GM12878 (cell line): ENCODE results near the gene UAP1L1. TPM values are rescaled to one million over a fixed set of nuclear protein-coding genes. Genes with fewer than 3 reads are reported as not detected.

ENCODE experiments used
- ATAC-seq: fragments of 200-7000 bp; cut with Tn5 transposase; 3 replicates; pipeline ENCODE4 v1.9.1; 2020; ENCODE audit warnings: mild to moderate bottlenecking, moderate library complexity
- BruUV-seq: library from RNA; stranded (reverse); fragments of 400-500 nt; replicated peaks from 2 replicates; lab custom pipeline; 2021; lab: Mats Ljungman, UMichigan
- CTCF ChIA-PET: fragments of 300-600 bp; sonication (Branson Sonifier 250); formaldehyde crosslinking; extraction: SDS; loops from one replicate; lab custom pipeline; 2021; ENCODE audit warnings: inconsistent platforms; lab: Yijun Ruan, JAX
- POLR2A ChIA-PET: fragments of 350-600 bp; formaldehyde crosslinking; extraction: SDS; loops from one replicate; lab custom pipeline; 2021; ENCODE audit warnings: inconsistent platforms; lab: Charles Lee
- RAD21 ChIA-PET: fragments of 300-600 bp; sonication (Branson Sonifier 250); formaldehyde crosslinking; loops from one replicate; lab custom pipeline; 2023; ENCODE audit warnings: antibody characterized with exemption; ENCODE audit not compliant: unreplicated experiment; lab: Charles Lee
- SMC1A ChIA-PET: fragments of 300-600 bp; sonication (Branson Sonifier 250); formaldehyde crosslinking; loops from one replicate; lab custom pipeline; 2023; ENCODE audit not compliant: unreplicated experiment, uncharacterized antibody; lab: Charles Lee
- DNase-seq: peaks from one replicate; pipeline ENCODE4 v3.0.0-alpha.2; 2011; ENCODE audit warnings: low read depth, low spot score
- FAIRE-seq: peaks from 3 replicates; lab custom pipeline; 2011; peaks lifted over from hg19 to GRCh38; lab: Jason Lieb, UNC
- H2AFZ ChIP-seq: 2 replicates; pipeline ENCODE4 v1.6.0; 2011; ENCODE audit warnings: low read depth, low read length, control low read depth; ENCODE audit not compliant: control insufficient read depth
- H3K27ac ChIP-seq: 2 replicates; pipeline ENCODE4 v1.5.1; 2011; ENCODE audit warnings: control low read depth; ENCODE audit not compliant: control insufficient read depth, insufficient read depth
- H3K27me3 ChIP-seq, 2 experiments: replicated peaks in 1 of 2; 2 replicates each; pipeline versions ENCODE4 v1.6.0 to v1.6.1; 2011; ENCODE audit warnings: low read length in 1 of 2; ENCODE audit not compliant: control insufficient read depth in 2 of 2, insufficient read depth in 2 of 2
- H3K36me3 ChIP-seq, 2 experiments: 2 replicates each; pipeline ENCODE4 v1.5.1; 2011; ENCODE audit warnings: low read length in 1 of 2; ENCODE audit not compliant: control insufficient read depth in 2 of 2, insufficient read depth in 2 of 2
- H3K4me1 ChIP-seq: 2 replicates; pipeline ENCODE4 v1.6.1; 2011; ENCODE audit warnings: mild to moderate bottlenecking, low read length, moderate library complexity, mixed read lengths; ENCODE audit not compliant: control insufficient read depth, insufficient read depth
- H3K4me2 ChIP-seq: 2 replicates; pipeline ENCODE4 v1.6.0; 2011; ENCODE audit warnings: control low read depth; ENCODE audit not compliant: control insufficient read depth, insufficient read depth
- H3K4me3 ChIP-seq: fragments of 200-600 bp; sonication (generic); 2 replicates; pipeline ENCODE4 v1.5.1; 2016
- H3K79me2 ChIP-seq: 2 replicates; pipeline ENCODE4 v1.6.0; 2011; ENCODE audit warnings: low read length; ENCODE audit not compliant: control insufficient read depth, insufficient read depth
- H3K9ac ChIP-seq: 2 replicates; pipeline ENCODE4 v1.8.0; 2011; ENCODE audit warnings: low read length, control low read depth, mixed read lengths; ENCODE audit not compliant: control insufficient read depth, insufficient read depth
- H3K9me3 ChIP-seq: replicated peaks from 3 replicates; pipeline ENCODE4 v1.5.1; 2011; ENCODE audit warnings: mild to moderate bottlenecking, low read length; ENCODE audit not compliant: control insufficient read depth, insufficient read depth
- H4K20me1 ChIP-seq: 2 replicates; pipeline ENCODE4 v1.6.0; 2011; ENCODE audit not compliant: control insufficient read depth, insufficient read depth
- BHLHE40 ChIP-seq, 2 experiments: fragments of 450-650 bp in 1 of 2; IDR thresholded peaks; 2 replicates each; pipeline ENCODE4 v1.6.1; 2011 to 2017; ENCODE audit warnings: low read depth in 2 of 2, borderline replicate concordance in 1 of 2, improper control_type of control experiment in 1 of 2, low read length in 1 of 2, mild to moderate bottlenecking in 1 of 2
- GATAD2B ChIP-seq: fragments of 450-650 bp; conservative IDR thresholded peaks from 2 replicates; pipeline ENCODE4 v1.6.1; 2017; ENCODE audit warnings: low read depth, mild to moderate bottlenecking, moderate library complexity
- HDGF ChIP-seq: fragments of 450-650 bp; IDR thresholded peaks from 2 replicates; pipeline ENCODE4 v1.6.1; 2016; ENCODE audit warnings: antibody characterized with exemption
- IKZF1 ChIP-seq: fragments of 450-650 bp; conservative IDR thresholded peaks from 2 replicates; pipeline ENCODE4 v1.6.1; 2017; ENCODE audit warnings: antibody characterized with exemption, mild to moderate bottlenecking
- KLF5 ChIP-seq: fragments of 450-650 bp; IDR thresholded peaks from 2 replicates; pipeline ENCODE4 v1.6.1; 2014; ENCODE audit warnings: mild to moderate bottlenecking; ENCODE audit not compliant: partially characterized antibody
- MXI1 ChIP-seq: fragments of 150-350 bp; IDR thresholded peaks from 2 replicates; pipeline ENCODE4 v1.6.1; 2011; ENCODE audit warnings: low read depth, mild to moderate bottlenecking, inconsistent platforms, low read length, improper control_type of control experiment
- NBN ChIP-seq: fragments of 450-650 bp; IDR thresholded peaks from 2 replicates; pipeline ENCODE4 v1.6.1; 2016
- POLR2AphosphoS2 ChIP-seq: IDR thresholded peaks from 2 replicates; pipeline ENCODE4 v1.6.1; 2011; ENCODE audit warnings: low read depth, mild to moderate bottlenecking, low read length, improper control_type of control experiment, moderate library complexity
- RBBP5 ChIP-seq: fragments of 200-600 bp; sonication (generic); conservative IDR thresholded peaks from 2 replicates; pipeline ENCODE4 v1.6.1; 2016
- SMC3 ChIP-seq: IDR thresholded peaks from 2 replicates; pipeline ENCODE4 v1.6.1; 2011; ENCODE audit warnings: low read length, improper control_type of control experiment, borderline replicate concordance
- SUZ12 ChIP-seq: fragments of 200-600 bp; sonication (generic); IDR thresholded peaks from one replicate; pipeline ENCODE4 v1.6.1; 2018; ENCODE audit warnings: antibody characterized with exemption, mild to moderate bottlenecking; ENCODE audit not compliant: unreplicated experiment
- ZNF207 ChIP-seq: fragments of 450-650 bp; IDR thresholded peaks from 2 replicates; pipeline ENCODE4 v1.6.1; 2014; ENCODE audit warnings: antibody characterized with exemption, mild to moderate bottlenecking, borderline replicate concordance
- ZZZ3 ChIP-seq: IDR thresholded peaks from 2 replicates; pipeline ENCODE4 v1.6.1; 2011; ENCODE audit warnings: low read depth; ENCODE audit not compliant: control insufficient read depth, insufficient read length
- WGBS: methylation state at CpG from one replicate; pipeline ENCODE4 v1.1.6; 2016; ENCODE audit warnings: low lambda C conversion rate; ENCODE audit not compliant: insufficient replicate concordance, insufficient coverage; ENCODE audit errors: missing lambda C conversion rate; 5-methylcytosine and 5-hydroxymethylcytosine counted together
- in situ Hi-C: fragments of 300-500 bp; cut with MboI; formaldehyde crosslinking; loops from 9 replicates; pipeline ENCODE4 v1.14.3; 2018; ENCODE audit warnings: mixed read lengths
- intact Hi-C: fragments of 100-400 bp; cut with micrococcal nuclease; formaldehyde crosslinking; loops from one replicate; pipeline ENCODE4 v1.14.2; 2022; ENCODE audit not compliant: unreplicated experiment
- polyA plus RNA-seq, 11 experiments: library from polyadenylated mRNA; depleted of rRNA in 4 of 11; unstranded in 6 of 11; stranded (reverse) in 5 of 11; fragments of >200 nt; fragmentation: Nextera tagmentation in 4 of 11; fragmentation: Illumina TruSeq in 1 of 11; extraction: Ambion mirVana in 4 of 11; extraction: Trizol in 1 of 11; gene quantifications; 1 replicate in 1 of 11; 2 replicates in 10 of 11; pipeline versions ENCODE4 v1.2.1 to v1.2.3, GENCODE V29; 2011 to 2016; ENCODE audit warnings: inconsistent platforms in 2 of 11, missing spikeins in 2 of 11, low read depth in 1 of 11
- total RNA-seq, 4 experiments: library from RNA; depleted of rRNA in 3 of 4; stranded (reverse); fragments of >200 nt in 3 of 4; fragmentation: Illumina TruSeq in 1 of 4; extraction: Trizol in 1 of 4; gene quantifications; 2 replicates each; pipeline versions ENCODE4 v1.2.1 to v1.2.3, GENCODE V29; 2013 to 2021
- TF ChIP-seq, protein P1 (sequence below): IDR thresholded peaks from 2 replicates; pipeline ENCODE4 v1.6.1; 2011; ENCODE audit warnings: borderline replicate concordance, low read depth, mild to moderate bottlenecking, moderate library complexity, mixed read lengths, low read length; ENCODE audit not compliant: insufficient read depth; ENCODE audit errors: extremely low read length
- TF ChIP-seq, protein P2 (sequence below), 3 experiments: IDR thresholded peaks in 2 of 3; conservative IDR thresholded peaks in 1 of 3; 2 replicates each; pipeline ENCODE4 v1.5.1; 2011; ENCODE audit warnings: low read depth in 3 of 3, low read length in 3 of 3, mild to moderate bottlenecking in 3 of 3, control low read depth in 2 of 3, moderate library complexity in 2 of 3, inconsistent platforms in 1 of 3, mixed read lengths in 1 of 3; ENCODE audit not compliant: control insufficient read depth in 2 of 3, insufficient read depth in 1 of 3; ENCODE audit errors: extremely low read depth in 1 of 3
- TF ChIP-seq, protein P3 (sequence below): fragments of 450-650 bp; IDR thresholded peaks from 2 replicates; pipeline ENCODE4 v1.6.1; 2017; ENCODE audit warnings: mild to moderate bottlenecking, moderate library complexity

UAP1L1 gene
- total and polyA plus RNA-seq, 10 of the 15 experiments (the other 5 are each of a cell fraction or from before 2014, with no cell fraction given) = 0.29 to 15.7 (median 5.8) TPM

DNA sequence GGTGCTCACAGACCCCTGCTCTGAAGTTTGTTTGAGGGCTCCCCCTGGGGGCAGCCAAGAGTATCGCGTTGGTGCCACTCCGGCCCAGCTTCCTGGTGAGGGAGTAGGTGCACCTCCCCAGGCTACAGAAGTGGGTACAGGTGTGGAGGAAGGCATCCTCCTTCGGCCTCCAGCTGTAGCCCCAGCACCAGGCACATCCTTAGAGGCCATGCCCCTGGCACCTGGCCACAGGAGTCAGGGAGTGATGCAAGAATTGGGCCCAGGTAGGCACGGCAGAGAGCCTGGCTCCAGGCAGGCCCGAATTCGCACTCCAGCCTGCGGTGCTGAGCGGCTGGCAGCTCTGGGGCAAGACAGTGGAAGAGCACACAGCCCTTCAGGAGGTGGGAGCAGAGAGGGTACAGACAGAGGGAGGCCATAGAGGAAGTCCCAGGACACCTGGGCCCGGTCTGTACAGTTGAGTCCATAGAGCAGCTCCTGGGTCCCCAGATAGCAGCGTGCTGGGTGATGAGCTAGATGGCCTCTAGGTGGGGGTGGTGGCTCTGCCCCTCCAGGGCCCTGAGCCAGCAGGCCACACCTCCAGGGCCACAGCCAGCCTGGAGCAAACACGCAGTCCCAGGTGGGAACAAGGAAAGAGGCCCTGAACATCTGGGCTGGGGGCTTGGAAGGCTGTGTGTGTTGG lies 9.3 kb upstream of the UAP1L1 start:
- peaks cover 25% of the 10 kb centered on the region for H3K4me1 ChIP-seq
- POLR2A ChIA-PET = interaction anchor here (0.8 to 3.5 kb wide), 10 partner anchors 9 to 155 kb away, joined by 3 to 16 read pairs (median 6); partner anchors contain the start of genes MAN1B1 and UAP1L1
- peak overlapping the region; percentile 90 for H3K4me2 ChIP-seq
- no peak overlapping the region for H3K27ac ChIP-seq
- H3K9me3 ChIP-seq = no peaks in the 10 kb centered on the region
- no peak for DNase-seq
- peak; percentile 80 for ATAC-seq
- H3K36me3 ChIP-seq = no peaks in the 10 kb centered on the region; a peak in 2 of 4 replicates
- intact Hi-C loops (loop anchor here (5.0 kb wide), 1 partner anchor 49 kb away; no protein-coding TSS in a partner anchor), in situ Hi-C loops (no loop called here)
- no peaks in the 10 kb centered on the region for H3K27me3 ChIP-seq
- TSS peak; percentile 46 for BruUV-seq
- RAD21 ChIA-PET = interaction anchor here (0.6 to 2.9 kb wide), 20 partner anchors 9 to 168 kb away, joined by 3 to 25 read pairs (median 8); partner anchors contain the start of genes CLIC3, CYSRT1, MAN1B1 and NPDC1
- peak; percentile 79 for FAIRE-seq
- H3K9ac ChIP-seq = no peak overlapping the region
- no peaks in the 10 kb centered on the region for H4K20me1 ChIP-seq
- WGBS = 29% methylated on average over 12 of the region's 12 CpGs
- peaks cover 7% of the 10 kb centered on the region for H3K79me2 ChIP-seq
- no peak overlapping the region for H2AFZ ChIP-seq
- SMC1A ChIA-PET = interaction anchor here (0.6 to 7.2 kb wide), 11 partner anchors 8 to 169 kb away, joined by 3 to 30 read pairs (median 6); partner anchors contain the start of genes MAN1B1 and NPDC1
- H3K4me3 ChIP-seq = 0 out of 2 replicates have a peak overlapping the region, but pooled peaks have one; percentile 15
- CTCF ChIA-PET = interaction anchor here (0.6 to 7.9 kb wide), 38 partner anchors 9 to 326 kb away, joined by 3 to 81 read pairs (median 4); partner anchors contain the start of genes AJM1, FBXW5, FUT7 and MAN1B1
- TF ChIP-seq SMC3 (peak; percentile 58; the same call in 1 of the 2 replicates), RBBP5 (no peak), ZNF207 (no peak), POLR2AphosphoS2 (no peak), IKZF1 (0 out of 2 replicates have a peak, but pooled peaks have one; percentile 27), HDGF (peak; percentile 96), SUZ12 (no peak), GATAD2B (peak; percentile 52), NBN (peak; percentile 71), MXI1 (no peak), KLF5 (no peak), ZZZ3 (no peak), BHLHE40 (IDR thresholded peaks at IDR 0.05; ENCODE audit: borderline replicate concordance in 1 of 2, low read depth in 2 of 2, low read length in 1 of 2) (peak in 1 of 2 experiments; percentile 18; a peak in 1 of 4 replicates)
- TF ChIP-seq, protein P1, sequence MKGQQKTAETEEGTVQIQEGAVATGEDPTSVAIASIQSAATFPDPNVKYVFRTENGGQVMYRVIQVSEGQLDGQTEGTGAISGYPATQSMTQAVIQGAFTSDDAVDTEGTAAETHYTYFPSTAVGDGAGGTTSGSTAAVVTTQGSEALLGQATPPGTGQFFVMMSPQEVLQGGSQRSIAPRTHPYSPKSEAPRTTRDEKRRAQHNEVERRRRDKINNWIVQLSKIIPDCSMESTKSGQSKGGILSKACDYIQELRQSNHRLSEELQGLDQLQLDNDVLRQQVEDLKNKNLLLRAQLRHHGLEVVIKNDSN = no peak
- TF ChIP-seq, protein P2, sequence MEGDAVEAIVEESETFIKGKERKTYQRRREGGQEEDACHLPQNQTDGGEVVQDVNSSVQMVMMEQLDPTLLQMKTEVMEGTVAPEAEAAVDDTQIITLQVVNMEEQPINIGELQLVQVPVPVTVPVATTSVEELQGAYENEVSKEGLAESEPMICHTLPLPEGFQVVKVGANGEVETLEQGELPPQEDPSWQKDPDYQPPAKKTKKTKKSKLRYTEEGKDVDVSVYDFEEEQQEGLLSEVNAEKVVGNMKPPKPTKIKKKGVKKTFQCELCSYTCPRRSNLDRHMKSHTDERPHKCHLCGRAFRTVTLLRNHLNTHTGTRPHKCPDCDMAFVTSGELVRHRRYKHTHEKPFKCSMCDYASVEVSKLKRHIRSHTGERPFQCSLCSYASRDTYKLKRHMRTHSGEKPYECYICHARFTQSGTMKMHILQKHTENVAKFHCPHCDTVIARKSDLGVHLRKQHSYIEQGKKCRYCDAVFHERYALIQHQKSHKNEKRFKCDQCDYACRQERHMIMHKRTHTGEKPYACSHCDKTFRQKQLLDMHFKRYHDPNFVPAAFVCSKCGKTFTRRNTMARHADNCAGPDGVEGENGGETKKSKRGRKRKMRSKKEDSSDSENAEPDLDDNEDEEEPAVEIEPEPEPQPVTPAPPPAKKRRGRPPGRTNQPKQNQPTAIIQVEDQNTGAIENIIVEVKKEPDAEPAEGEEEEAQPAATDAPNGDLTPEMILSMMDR (IDR thresholded peaks at IDR 0.05 in 2 of 3, conservative IDR thresholded peaks at IDR 0.05 in 1 of 3; ENCODE audit: control insufficient read depth in 2 of 3, extremely low read depth in 1 of 3, insufficient read depth in 1 of 3, low read depth in 3 of 3, low read length in 3 of 3) = peak; percentile 85 to 89 (median 89)
- TF ChIP-seq, protein P3, sequence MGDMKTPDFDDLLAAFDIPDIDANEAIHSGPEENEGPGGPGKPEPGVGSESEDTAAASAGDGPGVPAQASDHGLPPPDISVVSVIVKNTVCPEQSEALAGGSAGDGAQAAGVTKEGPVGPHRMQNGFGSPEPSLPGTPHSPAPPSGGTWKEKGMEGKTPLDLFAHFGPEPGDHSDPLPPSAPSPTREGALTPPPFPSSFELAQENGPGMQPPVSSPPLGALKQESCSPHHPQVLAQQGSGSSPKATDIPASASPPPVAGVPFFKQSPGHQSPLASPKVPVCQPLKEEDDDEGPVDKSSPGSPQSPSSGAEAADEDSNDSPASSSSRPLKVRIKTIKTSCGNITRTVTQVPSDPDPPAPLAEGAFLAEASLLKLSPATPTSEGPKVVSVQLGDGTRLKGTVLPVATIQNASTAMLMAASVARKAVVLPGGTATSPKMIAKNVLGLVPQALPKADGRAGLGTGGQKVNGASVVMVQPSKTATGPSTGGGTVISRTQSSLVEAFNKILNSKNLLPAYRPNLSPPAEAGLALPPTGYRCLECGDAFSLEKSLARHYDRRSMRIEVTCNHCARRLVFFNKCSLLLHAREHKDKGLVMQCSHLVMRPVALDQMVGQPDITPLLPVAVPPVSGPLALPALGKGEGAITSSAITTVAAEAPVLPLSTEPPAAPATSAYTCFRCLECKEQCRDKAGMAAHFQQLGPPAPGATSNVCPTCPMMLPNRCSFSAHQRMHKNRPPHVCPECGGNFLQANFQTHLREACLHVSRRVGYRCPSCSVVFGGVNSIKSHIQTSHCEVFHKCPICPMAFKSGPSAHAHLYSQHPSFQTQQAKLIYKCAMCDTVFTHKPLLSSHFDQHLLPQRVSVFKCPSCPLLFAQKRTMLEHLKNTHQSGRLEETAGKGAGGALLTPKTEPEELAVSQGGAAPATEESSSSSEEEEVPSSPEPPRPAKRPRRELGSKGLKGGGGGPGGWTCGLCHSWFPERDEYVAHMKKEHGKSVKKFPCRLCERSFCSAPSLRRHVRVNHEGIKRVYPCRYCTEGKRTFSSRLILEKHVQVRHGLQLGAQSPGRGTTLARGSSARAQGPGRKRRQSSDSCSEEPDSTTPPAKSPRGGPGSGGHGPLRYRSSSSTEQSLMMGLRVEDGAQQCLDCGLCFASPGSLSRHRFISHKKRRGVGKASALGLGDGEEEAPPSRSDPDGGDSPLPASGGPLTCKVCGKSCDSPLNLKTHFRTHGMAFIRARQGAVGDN = no peak
